Urinary bladder (tissue), 4 donors: ENCODE results near the gene ROPN1L. TPM values are rescaled to one million over a fixed set of nuclear protein-coding genes. Genes with fewer than 3 reads are reported as not detected.

Source experiments
- DNase-seq: peaks from one replicate; pipeline ENCODE4 v3.0.0-alpha.2; 2015; ENCODE audit errors: extremely low spot score
- H3K27ac ChIP-seq: one replicate; pipeline ENCODE4 v1.5.1; 2013; ENCODE audit warnings: low read depth, mild to moderate bottlenecking, moderate library complexity
- H3K36me3 ChIP-seq: one replicate; pipeline ENCODE4 v1.6.1; 2013; ENCODE audit warnings: mild to moderate bottlenecking, moderate library complexity; ENCODE audit not compliant: insufficient read depth
- H3K4me1 ChIP-seq: one replicate; pipeline ENCODE4 v1.6.1; 2013; ENCODE audit warnings: mild to moderate bottlenecking, moderate library complexity; ENCODE audit not compliant: insufficient read depth
- H3K4me3 ChIP-seq: one replicate; pipeline ENCODE4 v1.5.1; 2013; ENCODE audit warnings: low read depth, low read length
- WGBS: extraction: QIAGEN DNeasy Blood & Tissue Kit; methylation state at CpG from one replicate; pipeline ENCODE4 v1.1.7; 2013; 5-methylcytosine and 5-hydroxymethylcytosine counted together
- polyA plus RNA-seq: library from polyadenylated mRNA; stranded (reverse); fragments of 200-250 nt; gene quantifications from one replicate; pipeline ENCODE4 v1.2.3, GENCODE V29; 2013
- total RNA-seq: library from RNA; depleted of rRNA; stranded (reverse); fragments of >200 nt; gene quantifications from one replicate; pipeline ENCODE4 v1.2.3, GENCODE V29; 2014
- donor health status: healthy with polysubstance abuse.
- donor health status: healthy.

Gene ROPN1L
- total and polyA plus RNA-seq, 2 donors = 0.26 to 0.72 TPM

GRCh38 chr5:10418654-10419345 is 22.9 kb upstream of the ROPN1L start:
- no peak overlapping the region for H3K27ac ChIP-seq
- no peaks in the 10 kb centered on the region for H3K4me1 ChIP-seq
- H3K4me3 ChIP-seq = no peak overlapping the region
- no peak for DNase-seq
- H3K36me3 ChIP-seq = peaks cover 4% of the 10 kb centered on the region
- 92% methylated on average over 4 of the region's 4 CpGs for WGBS

DNA sequence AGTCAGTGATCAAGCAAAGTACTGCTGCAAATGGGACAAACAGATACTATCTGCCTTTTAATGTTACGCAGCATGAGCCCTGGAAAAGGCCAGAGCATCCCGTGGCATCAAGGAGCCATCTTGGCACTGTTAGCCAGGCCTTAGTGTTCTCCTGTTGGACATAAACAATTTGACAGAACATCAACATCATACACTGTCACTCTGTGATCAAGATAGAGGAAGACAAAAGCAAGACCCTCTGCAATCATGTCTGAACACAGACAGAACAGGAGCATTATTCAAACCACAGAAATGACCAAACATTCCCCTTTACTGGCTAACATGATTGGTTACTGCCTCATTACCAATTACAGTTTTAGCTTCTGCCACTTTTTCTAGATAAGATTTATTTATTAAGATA is 21.2 kb upstream of the ROPN1L start:
- H3K4me1 ChIP-seq = no peaks in the 10 kb centered on the region
- no peak for DNase-seq
- no peak overlapping the region for H3K27ac ChIP-seq
- H3K36me3 ChIP-seq = peaks cover 2% of the 10 kb centered on the region
- WGBS = 79% methylated on average over 2 of the region's 2 CpGs
- H3K4me3 ChIP-seq = no peak overlapping the region

- no peak for DNase-seq
These were observed 20.7 kb upstream of the ROPN1L start for GRCh38 chr5:10420932-10421331.

GRCh38 chr5:10421896-10422691 is 19.6 kb upstream of the ROPN1L start:
- WGBS = 76% methylated on average over 12 of the region's 12 CpGs
- no peak for DNase-seq
- H3K4me3 ChIP-seq = no peak overlapping the region
- H3K27ac ChIP-seq = no peak overlapping the region
- no peaks in the 10 kb centered on the region for H3K36me3 ChIP-seq
- no peaks in the 10 kb centered on the region for H3K4me1 ChIP-seq

More at GRCh38 chr5:10420932-10421331, 20.7 kb upstream of the ROPN1L start:
- peaks cover 2% of the 10 kb centered on the region for H3K36me3 ChIP-seq
- H3K4me3 ChIP-seq = no peak overlapping the region
- H3K27ac ChIP-seq = no peak overlapping the region
- H3K4me1 ChIP-seq = no peaks in the 10 kb centered on the region

DNA sequence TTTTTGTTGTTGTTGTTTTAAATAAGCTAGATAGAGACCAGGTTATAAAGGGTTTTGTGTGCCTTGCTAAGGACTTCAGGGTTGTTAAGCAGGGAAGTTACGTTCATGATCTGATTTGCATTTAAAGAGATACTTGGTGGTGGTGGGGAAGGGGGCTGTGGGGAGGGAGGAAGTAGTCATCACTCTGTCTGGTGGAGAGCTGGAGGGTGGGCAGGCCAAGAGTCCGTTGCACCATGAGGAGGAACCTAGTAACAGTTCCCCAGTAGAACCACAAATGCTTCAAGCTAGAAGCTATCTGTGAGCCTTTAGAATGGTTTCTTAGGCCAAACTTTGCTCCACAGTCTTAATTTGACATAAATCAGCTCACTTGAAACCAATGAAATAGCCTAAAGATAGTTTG is 18.7 kb upstream of the ROPN1L start:
- Histone ChIP-seq H3K36me3 (no peaks in the 10 kb centered on the region), H3K27ac (no peak overlapping the region), H3K4me1 (no peaks in the 10 kb centered on the region), H3K4me3 (no peak overlapping the region)
- 82% methylated on average over 2 of the region's 2 CpGs for WGBS
- DNase-seq = no peak

DNA sequence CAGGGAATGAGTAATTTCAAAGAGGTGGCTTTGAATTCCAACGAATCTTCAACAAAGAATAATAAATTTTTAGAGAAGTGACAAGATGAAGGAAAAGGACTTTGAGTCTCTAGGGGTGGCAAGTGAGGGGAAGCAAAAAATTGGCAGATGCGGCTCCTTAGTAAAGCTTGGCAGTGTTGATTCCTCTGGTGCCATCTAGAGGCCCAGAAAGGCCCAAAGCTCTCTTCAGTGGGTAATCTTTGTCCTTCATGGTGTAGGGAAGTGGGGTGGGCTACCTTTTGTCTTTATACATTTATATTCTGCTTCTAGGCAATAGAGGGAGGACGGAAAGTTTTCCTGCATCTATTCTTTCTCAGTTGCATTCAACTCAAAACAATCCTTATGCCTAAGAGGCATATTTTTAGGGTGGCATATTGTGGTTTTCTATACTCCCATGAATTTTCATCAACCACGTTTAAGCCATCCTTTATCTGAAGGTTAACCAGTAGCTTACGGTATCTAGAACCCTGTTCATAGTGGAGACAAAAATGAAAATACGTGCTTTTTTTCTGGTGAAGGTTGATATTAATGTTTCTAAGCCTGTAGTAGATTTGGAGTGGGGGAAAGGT is 17.5 kb upstream of the ROPN1L start:
- Histone ChIP-seq H3K36me3 (peaks cover 1% of the 10 kb centered on the region), H3K27ac (no peak overlapping the region), H3K4me3 (no peak overlapping the region), H3K4me1 (no peaks in the 10 kb centered on the region)
- DNase-seq = no peak
- 75% methylated on average over 6 of the region's 6 CpGs for WGBS

DNA sequence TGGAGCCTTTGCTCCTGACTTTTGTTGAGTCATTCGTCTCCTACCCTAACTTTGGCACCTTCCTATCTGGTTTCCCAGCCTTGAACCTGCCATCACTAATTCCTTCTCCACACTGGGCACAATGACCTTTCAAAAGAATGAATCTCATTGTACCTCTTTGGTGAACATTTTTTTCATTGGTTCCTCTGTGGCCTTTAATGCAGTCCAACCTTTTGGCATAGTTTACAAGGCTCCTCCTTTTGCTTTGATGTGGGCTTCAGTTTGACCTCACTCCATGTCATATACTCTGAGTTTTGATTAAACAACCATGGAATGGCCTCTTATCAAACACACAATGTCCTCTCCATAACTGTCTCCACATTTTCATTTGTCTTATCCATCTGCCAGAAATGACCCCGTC is 14.5 kb upstream of the ROPN1L start:
- 94% methylated on average over 2 of the region's 2 CpGs for WGBS
- Histone ChIP-seq H3K36me3 (peaks cover 5% of the 10 kb centered on the region), H3K4me1 (no peaks in the 10 kb centered on the region), H3K4me3 (no peak overlapping the region), H3K27ac (no peak overlapping the region)
- DNase-seq = no peak

GRCh38 chr5:10427978-10428377 is 13.7 kb upstream of the ROPN1L start:
- WGBS = 97% methylated on average over 2 of the region's 2 CpGs
- DNase-seq = no peak
- Histone ChIP-seq H3K36me3 (peaks cover 7% of the 10 kb centered on the region), H3K27ac (no peak overlapping the region), H3K4me3 (no peak overlapping the region), H3K4me1 (no peaks in the 10 kb centered on the region)

GRCh38 chr5:10431415-10431814 is 10.3 kb upstream of the ROPN1L start:
- WGBS = 67% methylated on average over 1 of the region's 1 CpG
- no peak overlapping the region for H3K4me3 ChIP-seq
- H3K4me1 ChIP-seq = no peaks in the 10 kb centered on the region
- no peak overlapping the region for H3K27ac ChIP-seq
- peaks cover 10% of the 10 kb centered on the region for H3K36me3 ChIP-seq
- no peak for DNase-seq

DNA sequence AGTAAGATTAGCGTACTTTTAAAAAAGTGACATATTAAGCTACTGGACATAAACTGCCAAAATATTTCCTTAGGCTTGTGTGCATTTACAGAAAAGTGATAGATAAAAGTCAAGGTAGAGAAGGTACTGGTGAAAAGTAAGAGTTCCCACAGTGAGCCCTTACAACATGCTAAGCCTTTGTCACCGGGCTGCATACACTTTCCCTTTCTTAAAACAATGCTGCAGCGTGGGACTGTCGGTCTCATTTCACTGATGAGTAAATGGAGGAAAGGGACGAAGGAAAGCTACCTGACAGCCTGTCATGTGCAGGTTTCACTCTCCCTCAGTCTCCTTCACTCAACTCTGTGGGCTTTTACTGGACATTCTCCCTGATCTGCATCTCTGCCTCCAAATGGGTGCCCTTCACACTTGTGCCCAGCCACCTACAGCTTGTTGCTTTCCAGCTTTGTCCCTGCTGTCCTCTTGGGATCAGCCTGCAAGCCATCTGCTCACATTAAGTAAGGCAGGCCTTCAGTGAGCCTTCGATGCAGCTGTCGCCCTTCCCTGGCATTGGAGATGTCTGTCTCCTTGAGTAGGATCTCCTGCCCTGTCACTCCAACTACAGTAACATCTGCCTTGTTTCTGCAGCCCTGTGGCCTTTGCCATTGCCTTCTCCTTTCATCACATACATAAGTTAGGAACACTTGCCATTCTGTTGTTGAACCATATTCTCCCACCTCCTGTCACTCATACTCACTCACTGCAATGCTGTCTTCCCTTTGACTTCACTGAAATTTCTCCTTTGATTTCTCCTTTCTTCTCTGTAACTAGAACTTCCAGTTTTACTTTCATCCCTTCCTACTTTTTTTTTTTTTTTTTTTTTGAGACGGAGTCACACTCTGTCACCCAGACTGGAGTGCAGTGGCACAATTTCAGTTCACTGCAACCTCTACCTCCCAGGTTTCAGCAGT is 9.3 kb upstream of the ROPN1L start:
- 91% methylated on average over 8 of the region's 8 CpGs for WGBS
- no peak for DNase-seq
- peaks cover 10% of the 10 kb centered on the region for H3K36me3 ChIP-seq

DNA sequence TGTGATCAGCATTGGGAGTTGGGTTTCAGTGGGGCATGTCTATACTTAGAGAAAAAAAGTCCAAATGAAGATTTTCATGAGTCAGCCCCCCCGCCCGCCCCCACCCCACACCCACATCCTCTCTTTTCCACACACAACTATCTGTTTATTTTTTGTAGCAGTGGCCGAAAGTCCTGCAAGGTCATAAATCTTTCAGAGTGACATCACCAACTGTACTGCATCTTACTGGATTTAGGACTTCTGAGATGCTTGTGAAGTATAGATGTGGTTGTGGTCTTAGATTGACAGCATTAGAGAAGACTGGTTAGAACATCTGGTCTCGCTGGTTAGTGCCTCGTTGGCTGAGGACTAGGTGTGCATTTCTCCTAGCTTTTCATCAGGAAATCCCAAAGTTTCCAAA is 7.3 kb upstream of the ROPN1L start:
- DNase-seq = no peak
- no peak overlapping the region for H3K27ac ChIP-seq
- H3K4me3 ChIP-seq = no peak overlapping the region
- WGBS = 74% methylated on average over 5 of the region's 5 CpGs
- no peaks in the 10 kb centered on the region for H3K4me1 ChIP-seq
- peaks cover 8% of the 10 kb centered on the region for H3K36me3 ChIP-seq

More for the DNA sequence above, 9.3 kb upstream of the ROPN1L start:
- H3K27ac ChIP-seq = no peak overlapping the region
- H3K4me3 ChIP-seq = no peak overlapping the region
- no peaks in the 10 kb centered on the region for H3K4me1 ChIP-seq

DNA sequence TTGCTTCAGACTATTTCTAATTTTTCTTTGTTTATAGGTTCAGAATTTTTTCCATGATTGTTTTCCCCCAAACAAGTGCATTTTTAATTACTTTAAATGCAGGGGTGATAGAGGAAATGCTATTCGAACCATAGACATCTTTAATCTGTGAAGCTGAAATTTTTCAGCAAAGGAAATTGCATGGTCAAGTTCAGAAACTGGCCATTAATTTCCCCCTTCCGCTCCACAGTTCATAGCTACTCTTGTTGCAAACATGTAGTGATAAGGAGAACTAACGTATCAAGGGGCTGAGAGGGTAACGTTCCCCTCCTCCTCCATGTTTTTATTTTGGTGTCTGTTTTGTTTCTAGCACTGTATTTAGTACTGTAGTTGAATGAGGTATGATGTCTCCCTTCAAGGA is 3.4 kb upstream of the ROPN1L start:
- Histone ChIP-seq H3K36me3 (peaks cover 3% of the 10 kb centered on the region), H3K27ac (no peak overlapping the region), H3K4me1 (no peaks in the 10 kb centered on the region), H3K4me3 (no peak overlapping the region)
- no peak for DNase-seq
- WGBS = 94% methylated on average over 4 of the region's 4 CpGs

DNA sequence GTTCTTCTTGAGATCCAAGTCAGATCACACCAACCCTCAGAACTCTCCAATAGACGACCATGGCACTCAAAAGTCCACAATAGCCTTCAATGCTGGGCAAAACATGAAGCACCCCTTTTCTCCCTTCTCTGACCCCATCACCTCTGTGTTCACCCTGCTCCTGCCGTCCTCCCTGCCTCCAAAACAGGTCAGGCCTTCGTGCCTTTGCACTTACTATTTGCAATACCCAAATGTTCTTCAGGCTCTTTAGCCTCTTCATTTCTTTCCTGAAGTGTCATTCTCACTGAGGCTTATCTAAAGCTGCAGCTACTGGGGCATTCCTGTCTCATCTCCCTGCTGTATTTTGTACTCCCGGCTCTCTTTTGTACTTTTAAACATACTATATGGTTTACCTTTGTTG is 2.0 kb upstream of the ROPN1L start:
- H3K36me3 ChIP-seq = no peaks in the 10 kb centered on the region
- no peaks in the 10 kb centered on the region for H3K4me1 ChIP-seq
- H3K4me3 ChIP-seq = no peak overlapping the region
- no peak overlapping the region for H3K27ac ChIP-seq
- whole genome bisulfite sequencing = 86% methylated on average over 4 of the region's 4 CpGs
- DNase-seq = no peak
